ENCODE measurements around the gene FGF21.

FGF21 gene

DNA sequence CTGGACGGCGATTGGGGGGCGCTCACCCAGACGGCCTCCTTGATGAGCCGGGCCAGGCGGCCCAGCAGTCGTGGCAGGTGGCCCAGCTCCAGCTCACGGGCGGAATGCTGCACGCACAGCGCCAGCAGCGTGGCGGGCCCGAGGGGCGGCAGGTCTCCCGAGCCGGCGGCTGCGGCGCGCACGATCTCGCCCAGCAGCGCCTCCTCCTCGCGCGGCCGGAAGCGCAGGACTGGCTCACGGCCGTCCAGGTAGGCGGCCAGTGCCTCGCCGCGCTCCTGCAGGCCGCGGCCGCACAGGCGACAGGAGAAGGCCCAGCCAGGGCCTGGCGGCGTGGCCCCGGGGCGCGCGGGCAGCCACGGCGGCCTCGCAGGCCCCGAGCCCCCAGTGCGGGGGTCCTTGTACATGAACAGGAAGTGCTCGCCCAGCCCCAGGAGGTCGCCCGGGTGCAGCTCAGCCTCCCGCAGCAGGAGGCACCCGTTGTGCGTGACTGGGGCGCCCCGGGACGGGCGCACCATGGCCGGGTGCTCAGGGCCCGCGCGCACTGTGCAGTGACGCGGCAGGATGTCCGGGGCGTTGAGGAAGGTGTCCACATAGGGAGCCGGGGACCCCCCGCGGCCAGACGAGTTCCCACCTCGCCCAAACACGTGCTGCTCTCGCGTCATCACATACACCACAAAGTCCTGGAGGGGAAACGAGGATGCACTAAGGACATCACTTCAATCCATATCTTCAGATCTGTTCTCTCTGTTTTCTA lies 26.2 kb upstream of the FGF21 start:
- DNase-seq (ENCODE audit: low read depth), result no peak

DNA sequence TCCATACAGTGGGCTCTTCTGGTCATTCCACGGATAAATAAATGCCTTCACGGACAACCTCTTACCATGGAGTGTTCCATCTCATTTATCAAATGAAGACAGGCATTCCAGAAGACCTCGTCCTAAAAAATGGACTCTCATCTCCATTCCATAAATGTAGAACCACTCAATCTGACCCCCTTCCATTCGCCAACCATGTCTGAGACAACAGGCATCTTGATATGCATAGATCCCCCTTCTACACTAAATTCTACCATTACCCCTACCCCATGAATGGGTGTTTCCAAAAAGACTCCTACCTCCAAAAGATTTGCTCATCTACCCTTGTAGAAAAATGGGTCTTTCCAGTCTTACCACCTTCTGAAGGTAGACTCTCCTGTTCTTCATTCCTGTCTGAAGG lies 23.9 kb upstream of the FGF21 start:
- DNase-seq (ENCODE audit: low read depth), result no peak

DNA sequence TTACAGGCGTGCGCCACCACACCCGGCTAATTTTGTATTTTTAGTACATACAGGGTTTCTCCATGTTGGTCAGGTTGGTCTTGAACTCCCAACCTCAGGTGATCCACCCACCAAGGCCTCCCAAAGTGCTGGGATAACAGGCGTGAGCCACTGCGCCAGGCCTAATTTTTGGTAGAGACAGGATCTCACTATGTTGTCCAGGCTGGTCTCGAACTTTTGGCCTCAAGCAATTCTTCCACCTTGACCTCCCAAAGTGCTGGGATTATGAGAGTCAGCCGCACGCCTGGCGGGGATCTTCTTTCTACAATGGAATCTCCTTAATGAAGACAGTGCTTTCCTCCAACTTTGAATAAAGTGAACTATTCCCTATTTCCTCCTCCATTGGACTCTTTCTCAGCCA lies 20.7 kb upstream of the FGF21 start:
- DNase-seq (ENCODE audit: low read depth), result no peak

DNA sequence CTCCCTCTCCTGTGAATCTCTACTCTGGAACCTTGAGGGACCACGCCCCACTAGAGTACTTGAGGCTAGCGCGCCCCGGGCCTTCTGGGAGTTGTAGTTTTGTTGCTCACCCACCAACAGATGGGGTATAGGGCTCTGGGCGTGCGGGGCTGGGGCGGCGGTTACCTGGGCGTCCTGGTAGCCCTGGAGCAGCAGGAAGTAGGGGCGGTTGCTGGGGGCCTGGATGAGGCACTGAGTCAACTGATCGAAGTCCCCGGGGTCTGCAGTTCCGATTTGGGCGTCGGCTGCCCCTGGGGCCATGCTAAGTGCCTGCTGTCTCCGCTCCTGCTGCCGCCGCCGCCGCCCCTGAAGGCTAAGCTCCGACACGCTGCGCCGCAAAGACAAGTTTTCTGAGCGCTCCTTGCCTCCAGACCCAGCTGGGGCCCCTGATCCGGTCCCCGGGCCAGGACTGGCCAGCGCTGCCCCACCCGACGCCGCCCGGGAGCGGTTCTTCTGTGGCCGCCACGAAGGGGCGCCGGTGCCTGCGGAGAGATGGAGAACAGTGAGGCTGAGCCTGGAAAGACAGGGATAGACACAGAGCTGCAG lies 20.2 kb upstream of the FGF21 start:
- DNase-seq (ENCODE audit: low read depth), result no peak

DNA sequence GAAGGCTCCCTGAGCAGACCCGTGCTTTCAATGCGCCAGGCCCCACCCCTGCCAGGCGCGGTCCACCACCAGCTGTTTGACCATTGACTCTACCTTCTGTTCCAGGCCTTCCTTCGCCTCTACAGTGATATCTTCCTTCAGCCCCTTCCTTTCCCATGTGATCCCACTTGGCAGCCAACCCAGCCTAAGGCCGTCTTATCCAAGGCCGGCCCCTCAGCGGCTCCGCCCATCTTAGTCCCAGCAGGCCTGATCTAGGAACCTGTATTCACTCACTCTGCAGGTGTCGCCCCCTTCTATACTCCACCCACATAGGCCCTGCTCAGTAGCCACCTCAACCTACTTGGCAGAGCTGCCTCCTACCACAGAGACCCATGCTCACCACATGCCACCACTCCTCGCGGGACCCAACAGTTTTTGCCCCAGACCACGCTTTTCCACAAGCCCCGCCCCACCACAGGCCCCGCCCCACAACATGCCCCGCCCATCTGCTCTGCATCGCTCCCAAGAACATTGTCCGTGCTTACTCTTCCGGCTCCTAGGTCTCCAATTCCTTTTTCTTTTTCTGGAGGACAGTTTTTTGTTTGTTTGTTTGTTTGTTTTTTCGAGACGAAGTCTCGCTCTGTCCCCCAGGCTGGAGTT lies 17.8 kb upstream of the FGF21 start:
- no peak for DNase-seq (ENCODE audit: low read depth)

DNA sequence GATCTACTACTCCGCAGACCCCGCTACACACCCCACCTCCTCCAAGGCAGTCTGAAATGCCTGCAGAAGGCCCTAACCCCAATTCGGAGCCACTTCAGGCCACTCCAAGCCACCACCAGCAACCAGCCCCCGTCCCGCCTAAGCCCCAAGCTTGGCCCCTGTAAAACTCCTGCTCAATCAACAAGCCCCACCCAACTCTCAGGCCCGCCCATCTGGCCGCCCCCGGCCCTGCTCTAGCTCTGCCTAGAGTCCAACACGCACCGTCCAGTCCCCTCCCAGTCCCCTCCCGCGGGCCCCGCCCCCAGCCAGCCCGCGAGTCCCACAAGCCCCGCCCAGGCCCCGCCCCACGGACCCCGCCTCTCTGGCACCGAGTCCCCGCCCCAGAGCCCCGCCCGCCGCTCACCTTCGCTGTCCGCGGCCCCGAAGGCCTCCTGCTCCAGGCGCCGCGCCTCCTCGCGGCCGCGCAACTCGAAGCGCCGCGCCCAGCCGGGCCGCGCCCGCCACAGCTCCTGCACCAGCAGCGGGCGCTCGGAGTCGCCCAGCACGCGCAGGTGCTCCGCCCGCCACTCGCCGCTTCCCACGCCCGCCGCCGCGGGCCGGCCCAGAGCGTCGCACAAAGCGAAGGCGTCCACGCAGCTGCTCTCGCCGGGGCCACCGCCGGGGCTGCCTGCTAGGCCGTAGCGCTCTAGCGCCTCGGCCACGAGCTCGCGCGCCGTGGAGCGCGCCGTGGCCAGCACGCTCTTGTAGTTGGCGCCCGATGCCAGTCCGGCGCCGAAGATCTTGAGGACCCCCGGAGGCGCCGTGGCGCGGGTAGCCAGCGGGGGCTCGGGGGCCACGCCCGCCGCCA lies 16.5 kb upstream of the FGF21 start:
- DNase-seq (ENCODE audit: low read depth), result peak; percentile 89

DNA sequence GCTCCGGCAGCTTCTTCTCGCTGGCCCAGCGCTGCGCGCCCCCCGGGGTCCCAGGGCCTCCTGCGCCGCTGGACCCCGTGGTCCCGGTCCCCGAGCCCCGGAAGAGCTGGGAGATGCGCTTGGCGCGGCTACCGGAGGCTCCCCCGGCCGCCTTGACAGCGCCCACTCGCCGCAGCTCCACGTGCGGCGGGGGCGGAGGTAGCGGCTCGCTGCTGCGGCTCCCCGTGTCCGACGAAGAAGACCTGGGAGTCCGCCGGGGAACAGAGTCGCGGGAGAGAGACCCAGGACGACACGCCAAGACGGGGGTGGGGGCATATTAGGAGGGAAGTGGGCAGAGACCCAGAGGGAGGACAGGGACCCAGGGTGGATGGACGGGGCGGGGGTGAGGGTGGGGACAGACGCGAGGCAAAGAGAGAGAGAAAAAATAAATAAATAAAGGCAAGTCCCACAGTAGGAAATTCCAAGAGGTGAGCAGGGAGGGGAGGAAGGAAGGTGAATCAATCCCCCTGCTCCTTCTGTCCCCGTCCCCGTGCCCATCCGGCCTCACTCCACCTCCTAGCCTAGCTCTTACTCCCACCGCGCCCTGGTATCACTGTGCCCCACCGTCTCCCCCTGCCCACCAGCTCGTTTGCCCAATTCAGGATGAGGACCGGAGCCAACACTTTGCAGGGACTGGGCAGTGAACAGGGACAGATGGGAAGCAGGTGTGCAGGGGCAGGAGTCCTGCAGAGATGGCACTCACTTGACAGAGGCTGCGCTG lies 15.7 kb upstream of the FGF21 start:
- no peak for DNase-seq (ENCODE audit: low read depth)

DNA sequence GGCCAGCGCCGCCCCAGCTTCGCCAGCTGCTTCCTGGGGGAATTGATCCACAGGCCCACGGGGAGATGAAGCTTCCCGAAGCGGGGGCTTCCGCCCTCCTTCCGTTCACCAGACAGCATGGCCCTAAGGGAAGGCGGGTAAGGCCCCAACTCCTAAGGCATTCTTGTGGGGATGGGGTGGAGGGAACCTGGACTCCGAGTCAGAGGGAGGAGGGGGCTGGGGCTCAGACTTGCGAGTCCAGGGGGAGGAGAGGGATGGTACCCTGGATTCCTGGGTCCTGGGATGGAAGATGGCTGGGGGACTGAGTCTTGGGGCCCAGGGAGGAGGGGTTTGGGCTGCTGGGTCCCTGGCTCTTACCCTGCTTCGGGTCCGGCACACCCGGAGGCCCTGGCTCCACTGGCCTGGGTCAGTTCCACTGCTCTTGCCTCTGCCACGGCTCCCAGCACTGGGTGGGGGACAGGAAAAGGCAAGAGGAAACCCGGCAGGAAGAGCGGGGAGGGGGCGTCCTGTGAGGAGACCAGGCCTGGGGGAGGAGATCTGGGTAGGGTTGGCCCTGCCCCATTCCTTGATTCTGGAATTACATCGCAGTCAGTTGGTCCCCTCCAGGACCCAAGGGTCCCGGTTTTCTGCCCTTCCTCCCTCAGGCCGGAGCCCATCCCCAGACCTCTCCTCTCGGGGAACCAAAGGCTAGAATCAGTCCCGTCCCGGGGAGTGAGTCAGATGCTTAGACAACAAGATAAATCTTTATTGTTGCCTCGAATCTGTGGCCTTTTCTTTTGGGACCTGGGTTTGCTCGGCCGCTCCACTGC lies 15.0 kb upstream of the FGF21 start, which contains the start of gene RASIP1:
TSS of gene RASIP1 (minus strand) at position 447 of the 809 bp plus-strand sequence. CDS start at position 119, 328 bp downstream.
- no peak for DNase-seq (ENCODE audit: low read depth)

DNA sequence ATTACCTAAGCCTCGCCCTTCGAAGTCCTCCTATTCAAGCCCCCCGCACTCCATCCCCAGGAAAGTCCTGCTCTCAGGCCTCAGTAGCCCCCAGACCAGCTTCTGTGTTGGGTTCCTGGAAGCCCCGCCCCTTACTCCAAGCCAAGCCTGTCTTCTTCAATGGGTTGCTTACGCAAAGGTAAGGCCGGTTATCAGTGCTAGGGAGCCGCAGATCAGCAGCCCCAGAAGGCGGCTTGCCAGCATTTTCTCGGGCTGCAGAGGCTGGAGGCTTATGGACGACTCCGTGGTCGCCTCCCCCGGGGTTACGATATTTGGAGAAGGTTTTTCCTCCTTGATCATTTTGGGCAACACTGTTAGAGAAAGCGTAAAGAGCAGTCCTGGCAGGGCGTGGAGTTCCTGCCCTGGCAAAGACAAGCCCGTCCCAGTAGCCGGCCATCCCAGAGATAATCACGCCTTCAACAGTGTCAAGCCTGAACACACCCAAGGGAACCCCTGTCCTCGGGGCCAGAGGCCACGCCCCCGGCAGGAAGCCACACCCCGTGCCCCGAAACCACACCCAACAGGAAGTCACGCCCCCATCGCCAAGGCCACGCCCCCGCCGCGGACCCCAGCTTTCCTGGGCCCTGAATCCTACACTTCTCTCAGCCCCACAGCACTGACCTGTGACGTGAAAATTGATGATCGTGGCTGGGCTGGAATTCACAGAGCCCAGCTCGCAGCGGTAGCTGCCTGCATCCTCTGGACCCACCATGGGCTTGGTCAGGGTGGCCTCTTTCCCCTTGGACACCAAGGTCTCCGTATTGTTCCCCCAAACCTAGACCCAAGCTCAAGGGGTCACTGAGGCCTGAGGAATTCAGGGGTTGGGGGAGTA lies 14.0 kb upstream of the FGF21 start:
- no peak for DNase-seq (ENCODE audit: low read depth)

DNA sequence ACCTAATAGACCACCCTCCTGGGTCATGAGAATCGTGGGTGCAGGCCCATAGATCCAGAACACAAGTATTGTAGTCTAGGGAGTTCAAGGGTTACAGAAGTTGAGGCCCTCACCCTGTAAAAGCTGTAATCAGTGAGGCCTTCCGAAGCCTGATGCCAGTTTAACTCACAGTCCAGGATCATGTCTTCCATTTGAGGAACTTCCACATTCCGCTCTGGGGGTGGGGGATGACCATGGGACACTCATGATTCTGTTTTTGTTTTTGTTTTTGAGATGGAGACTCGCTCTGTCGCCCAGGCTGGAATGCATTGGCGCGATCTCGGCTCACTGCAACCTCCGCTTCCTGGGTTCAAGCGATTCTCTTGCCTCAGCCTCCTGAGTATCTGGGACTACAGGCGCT lies 13.2 kb upstream of the FGF21 start:
- DNase-seq (ENCODE audit: low read depth), result no peak

DNA sequence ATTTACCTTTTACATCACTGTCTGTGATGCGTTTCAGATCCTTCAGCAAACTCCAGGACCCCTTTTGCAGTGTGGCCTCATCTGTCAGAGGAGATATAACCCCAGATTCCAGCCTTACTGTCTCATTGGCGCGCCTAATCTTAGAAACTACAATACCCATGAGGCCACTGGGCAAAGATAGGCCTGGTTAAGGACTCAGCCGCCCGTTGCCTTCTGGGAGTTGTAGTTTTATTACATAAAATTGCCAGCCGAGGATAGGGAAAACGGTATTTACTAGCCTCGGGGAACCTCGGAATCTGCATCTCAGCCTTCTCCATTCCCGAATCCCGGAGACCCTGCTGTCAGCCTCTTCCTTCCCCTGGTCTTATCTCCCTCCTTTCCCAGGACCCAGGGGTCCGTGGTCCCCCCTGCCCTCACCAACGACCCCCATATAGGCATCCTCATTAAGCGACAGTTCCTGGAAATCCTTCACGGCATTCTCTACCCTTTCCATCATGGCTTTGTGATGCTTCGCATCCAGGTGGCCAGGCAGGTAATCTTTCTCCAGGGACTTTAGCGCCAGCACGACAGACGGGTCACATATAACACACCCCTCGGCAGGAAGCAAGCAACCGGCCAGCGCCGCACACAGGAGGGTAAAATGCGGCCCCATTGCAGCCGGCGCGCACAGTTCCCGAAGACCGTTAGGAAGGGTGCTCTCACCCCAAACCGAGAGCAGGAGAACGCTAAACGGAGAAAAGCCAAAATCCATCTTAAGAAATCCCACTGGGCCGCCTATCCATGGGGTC lies 9.9 kb upstream of the FGF21 start:
- DNase-seq (ENCODE audit: low read depth), result peak; percentile 28

DNA sequence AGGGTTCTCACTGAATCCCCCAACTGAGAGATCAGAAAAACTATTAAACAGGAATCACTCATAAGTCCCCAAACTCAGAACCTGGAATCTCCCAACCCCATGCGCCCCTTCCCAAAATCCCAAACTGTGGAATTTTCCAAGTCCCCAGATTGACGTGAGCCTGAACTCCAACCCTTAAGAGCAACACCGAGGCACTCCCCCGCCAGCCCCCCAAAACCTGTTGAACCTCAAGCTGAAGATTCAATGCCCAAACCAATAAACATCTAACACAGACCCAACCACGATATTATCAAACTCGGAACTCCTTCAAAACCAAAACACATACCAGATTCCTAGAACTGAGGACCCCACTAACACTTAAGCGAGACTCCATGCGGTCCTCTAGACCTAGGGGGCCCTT lies 9.2 kb upstream of the FGF21 start:
- no peak for DNase-seq (ENCODE audit: low read depth)

DNA sequence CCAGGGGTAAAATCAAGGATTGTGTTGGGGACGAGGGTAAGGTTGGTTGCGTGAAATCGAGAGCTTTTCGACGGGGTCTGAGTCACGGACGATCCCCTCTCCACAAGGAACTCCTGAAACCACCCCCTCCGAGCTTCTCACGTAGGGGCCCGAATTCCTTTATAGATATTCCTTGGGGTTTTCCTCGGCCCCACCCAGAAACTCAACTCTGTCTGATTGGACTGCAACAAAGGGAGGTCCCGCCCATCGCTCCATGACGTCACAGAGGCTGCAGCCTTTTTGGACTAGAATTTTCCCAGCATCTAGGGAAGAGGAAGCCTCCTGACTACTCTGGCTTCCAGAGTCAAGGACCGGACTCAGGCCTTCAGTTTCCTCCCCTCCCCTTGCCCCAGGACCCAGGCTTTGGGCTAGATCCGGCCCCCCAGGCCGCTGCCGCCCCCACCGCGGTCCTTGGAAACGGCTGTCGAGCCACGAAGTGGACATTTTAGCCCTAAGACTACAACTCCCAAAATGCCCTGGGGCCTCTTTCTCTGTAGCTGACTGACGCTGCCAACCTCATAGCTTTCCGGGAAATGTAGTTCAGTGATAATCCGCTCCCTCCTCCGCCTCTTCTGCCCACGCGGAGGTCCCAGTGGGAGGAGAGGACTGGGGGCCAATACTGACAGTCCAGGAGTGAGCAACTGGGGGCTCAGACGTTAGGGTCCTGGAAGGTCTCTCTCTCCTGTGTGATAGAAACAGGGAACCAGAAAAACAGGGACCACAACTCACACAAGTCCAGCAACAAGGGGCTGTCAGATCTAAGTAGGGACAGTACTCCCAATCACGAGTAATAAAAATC lies 8.4 kb upstream of the FGF21 start, which contains the start of gene IZUMO1:
TSS of gene IZUMO1 (minus strand) at position 172 of the 838 bp plus-strand sequence. CDS start 1,050 bp downstream, outside the sequence.
- DNase-seq (ENCODE audit: low read depth), result peak; percentile 26

DNA sequence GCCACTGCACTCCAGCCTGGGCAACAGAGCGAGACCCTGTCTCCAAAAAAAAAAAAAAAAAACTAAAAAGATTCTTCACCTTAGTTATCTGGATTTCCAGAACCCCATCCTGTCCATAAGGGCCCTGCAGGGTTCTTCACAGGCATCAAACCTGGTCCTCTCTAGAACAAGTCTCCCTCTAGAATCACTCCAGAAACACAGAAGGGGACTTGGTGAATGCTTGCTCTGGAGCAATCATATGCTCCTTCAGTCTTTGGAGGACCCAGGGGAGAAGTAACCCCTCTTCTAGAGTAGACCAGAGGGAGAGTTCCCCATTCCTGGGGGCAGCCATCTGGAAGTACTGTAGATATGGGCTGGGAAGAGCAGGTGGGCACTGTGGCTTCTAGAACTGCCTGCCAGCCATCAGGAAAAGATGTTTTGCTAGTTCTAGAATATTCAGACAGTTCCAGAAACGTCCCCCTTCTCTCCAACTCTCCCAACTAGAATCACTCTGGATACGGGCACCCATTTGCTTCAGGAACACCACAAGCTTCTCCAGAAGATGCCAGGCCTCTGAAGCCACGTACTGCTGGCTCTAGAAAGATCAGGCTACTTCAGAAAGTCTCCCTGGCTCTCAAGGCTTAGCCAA lies 5.6 kb upstream of the FGF21 start:
- no peak for DNase-seq (ENCODE audit: low read depth)

DNA sequence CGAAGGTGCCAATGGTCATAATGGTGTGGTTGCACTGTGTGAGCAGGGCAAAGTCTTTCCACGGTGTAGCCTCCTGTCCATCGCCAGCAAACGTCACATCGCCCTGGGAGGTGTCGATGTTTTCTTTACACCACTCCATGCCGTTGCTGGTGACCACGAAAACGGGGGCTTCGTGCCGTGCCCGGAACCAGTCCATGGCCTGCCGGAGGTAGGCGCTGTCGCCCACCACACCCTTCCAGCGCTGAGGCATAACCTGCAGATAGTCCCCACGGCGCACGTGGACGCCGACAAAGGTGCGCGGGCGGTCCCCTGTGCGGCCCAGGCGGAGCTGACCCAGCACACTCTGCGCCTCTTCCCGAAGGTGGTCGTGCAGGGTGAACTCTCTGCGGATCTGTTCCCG lies 5.0 kb upstream of the FGF21 start:
- DNase-seq (ENCODE audit: low read depth), result no peak

DNA sequence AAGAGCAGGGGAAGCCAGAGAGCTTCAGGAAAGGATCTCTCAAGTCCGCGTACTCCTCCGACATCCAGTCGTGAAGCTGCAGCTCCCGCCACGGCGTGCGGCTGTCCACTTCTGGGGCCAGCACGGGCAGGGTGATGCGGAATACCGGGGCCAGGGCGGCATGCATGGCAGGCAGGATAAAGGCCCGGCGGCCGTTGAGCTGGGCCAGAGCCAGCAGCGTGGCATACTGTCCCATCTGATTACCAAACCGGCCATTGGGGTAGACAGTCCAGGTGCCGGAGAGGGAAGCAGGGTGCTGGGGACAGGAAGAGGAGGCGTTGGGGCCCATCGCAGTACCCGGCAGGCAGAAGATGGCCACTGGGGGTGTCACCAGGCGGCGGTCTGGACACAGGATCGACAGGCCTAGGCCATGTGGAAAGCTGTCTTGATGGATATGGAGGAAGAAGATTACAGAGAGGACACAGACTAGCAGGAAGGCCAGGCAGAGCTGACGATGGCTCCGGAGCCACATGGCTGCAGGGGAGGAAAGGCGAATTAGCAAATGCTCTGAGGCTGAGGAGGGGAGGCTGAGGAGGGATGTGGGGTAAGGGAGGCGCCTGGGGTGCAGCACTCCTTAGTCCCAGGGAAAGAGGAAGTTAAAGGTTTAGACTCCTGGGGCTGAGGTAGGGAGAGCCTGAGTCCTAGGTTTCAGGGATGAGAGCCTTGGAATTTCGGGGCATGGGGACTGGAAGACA lies 4.4 kb upstream of the FGF21 start:
- DNase-seq (ENCODE audit: low read depth), result no peak
